Activated T-cell treated with anti-CD3 and anti-CD28 coated beads for 4 hours (primary cell): ENCODE results near the gene ORM2.

Experiments
- DNase-seq: peaks from one replicate; pipeline ENCODE4 v3.0.0-alpha.2; 2020

Gene ORM2

GRCh38 chr9:114350636-114351401 lies 21.1 kb downstream of the ORM2 start:
- DNase-seq, result no peak

GRCh38 chr9:114351932-114352331 lies 22.3 kb downstream of the ORM2 start:
- no peak for DNase-seq

- DNase-seq, result no peak
Measured at GRCh38 chr9:114355821-114356220, 26.2 kb downstream of the ORM2 start.

- DNase-seq, result no peak
Measured at GRCh38 chr9:114356792-114357191, 27.1 kb downstream of the ORM2 start.

GRCh38 chr9:114357360-114357759 lies 27.7 kb downstream of the ORM2 start:
- DNase-seq, result no peak

GRCh38 chr9:114357911-114358328 lies 28.3 kb downstream of the ORM2 start:
- no peak for DNase-seq

GRCh38 chr9:114359801-114360200 lies 30.1 kb downstream of the ORM2 start:
- DNase-seq, result no peak

- no peak for DNase-seq
Measured at GRCh38 chr9:114361542-114361941, 31.9 kb downstream of the ORM2 start.

- no peak for DNase-seq
Measured at GRCh38 chr9:114362394-114362793, 32.7 kb downstream of the ORM2 start.

GRCh38 chr9:114363424-114363823 lies 33.8 kb downstream of the ORM2 start:
- no peak for DNase-seq

- DNase-seq, result no peak
Measured at GRCh38 chr9:114364134-114365041, 34.7 kb downstream of the ORM2 start.

- DNase-seq, result no peak
Measured at GRCh38 chr9:114365194-114365593, 35.5 kb downstream of the ORM2 start.

- no peak for DNase-seq
Measured at GRCh38 chr9:114366334-114367128, 36.9 kb downstream of the ORM2 start.

GRCh38 chr9:114367366-114367765 lies 37.7 kb downstream of the ORM2 start:
- DNase-seq, result no peak

GRCh38 chr9:114367772-114368569 lies 38.3 kb downstream of the ORM2 start:
- DNase-seq, result no peak

- DNase-seq, result no peak
Measured at GRCh38 chr9:114369216-114370130, 39.8 kb downstream of the ORM2 start.

- no peak for DNase-seq
Measured at GRCh38 chr9:114370251-114370967, 40.7 kb downstream of the ORM2 start.

- DNase-seq, result no peak
Measured at GRCh38 chr9:114370968-114371320, 41.3 kb downstream of the ORM2 start.

GRCh38 chr9:114371343-114371944 lies 41.8 kb downstream of the ORM2 start:
- no peak for DNase-seq
